GM18508 (cell line): ENCODE measurements around the gene PRR7.

Source experiments
- ATAC-seq: cut with Tn5 transposase; IDR thresholded peaks from one replicate; pipeline ENCODE4 v1.9.1; 2021; ENCODE audit warnings: moderate number of reproducible peaks; ENCODE audit not compliant: insufficient read depth, unreplicated experiment

Gene PRR7

GRCh38 chr5:177421062-177421798, 25.4 kb upstream of the PRR7 start:
- no peak for ATAC-seq

GRCh38 chr5:177423671-177424070, 22.9 kb upstream of the PRR7 start:
- ATAC-seq, result no peak

DNA sequence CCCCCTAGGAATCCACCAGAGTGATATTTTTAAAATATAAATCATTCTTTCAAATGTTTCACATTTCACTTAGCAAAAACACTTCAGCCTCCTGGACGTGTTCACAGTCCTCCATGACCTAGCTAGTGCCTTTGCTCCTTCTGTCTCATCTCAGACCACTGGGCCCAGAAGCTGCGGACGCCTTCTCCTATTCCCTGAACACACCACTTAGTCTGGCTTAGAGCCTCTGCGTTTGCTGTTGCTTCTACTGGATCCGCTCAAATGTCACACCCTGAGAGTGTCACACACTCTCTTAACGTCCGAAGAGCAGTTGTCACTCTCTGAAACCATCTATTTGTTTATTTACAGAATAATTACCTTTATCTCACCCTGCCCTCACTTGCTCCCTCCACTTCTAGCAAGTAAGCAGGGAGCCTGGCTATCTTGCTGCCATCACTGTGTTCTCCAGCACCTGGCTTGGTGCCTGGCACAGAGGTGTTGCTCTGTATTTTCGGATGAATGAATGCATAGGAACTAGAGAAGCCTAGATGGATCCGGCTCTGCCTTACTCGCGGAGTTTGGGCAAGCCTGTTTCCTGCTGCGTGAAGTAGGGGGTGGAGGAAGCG, 21.3 kb upstream of the PRR7 start:
- no peak for ATAC-seq

DNA sequence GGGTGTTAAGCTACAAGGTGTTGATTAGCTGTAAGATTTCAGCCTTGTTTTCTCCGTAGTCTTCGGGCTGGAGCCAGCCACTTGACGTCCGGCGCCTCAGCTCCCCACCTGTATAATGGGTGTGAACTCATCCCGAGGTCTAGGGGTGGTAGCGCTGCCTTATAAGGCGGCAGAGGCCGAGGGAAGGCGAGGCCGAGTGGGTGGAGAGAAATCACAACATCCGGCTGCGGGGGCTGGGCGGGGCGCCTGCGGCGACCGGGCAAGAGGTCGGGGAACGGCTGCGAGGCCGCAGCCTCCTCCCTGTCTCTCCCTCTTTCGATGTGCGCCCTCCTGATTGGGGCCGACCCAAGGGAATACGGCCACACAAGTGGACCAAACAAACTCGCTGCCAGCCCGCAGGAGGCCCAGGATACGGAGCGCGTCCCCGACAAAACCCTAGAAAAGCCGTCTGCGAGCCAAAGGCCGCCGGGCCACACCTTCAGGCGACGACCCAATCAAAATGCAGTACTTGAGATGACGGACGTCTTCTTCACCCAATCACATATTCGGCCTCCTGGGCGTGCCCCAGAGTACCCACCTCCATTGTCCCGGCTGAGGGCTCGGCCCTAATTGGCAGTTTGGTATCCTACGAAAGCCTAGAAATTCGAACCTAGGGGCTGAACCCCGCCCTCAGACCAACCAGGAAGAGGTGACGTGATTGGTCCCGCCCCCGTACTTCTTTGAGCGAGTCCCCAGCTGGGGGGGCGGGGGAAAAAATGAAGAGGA, 20.6 kb upstream of the PRR7 start:
- peak; percentile 74 for ATAC-seq

DNA sequence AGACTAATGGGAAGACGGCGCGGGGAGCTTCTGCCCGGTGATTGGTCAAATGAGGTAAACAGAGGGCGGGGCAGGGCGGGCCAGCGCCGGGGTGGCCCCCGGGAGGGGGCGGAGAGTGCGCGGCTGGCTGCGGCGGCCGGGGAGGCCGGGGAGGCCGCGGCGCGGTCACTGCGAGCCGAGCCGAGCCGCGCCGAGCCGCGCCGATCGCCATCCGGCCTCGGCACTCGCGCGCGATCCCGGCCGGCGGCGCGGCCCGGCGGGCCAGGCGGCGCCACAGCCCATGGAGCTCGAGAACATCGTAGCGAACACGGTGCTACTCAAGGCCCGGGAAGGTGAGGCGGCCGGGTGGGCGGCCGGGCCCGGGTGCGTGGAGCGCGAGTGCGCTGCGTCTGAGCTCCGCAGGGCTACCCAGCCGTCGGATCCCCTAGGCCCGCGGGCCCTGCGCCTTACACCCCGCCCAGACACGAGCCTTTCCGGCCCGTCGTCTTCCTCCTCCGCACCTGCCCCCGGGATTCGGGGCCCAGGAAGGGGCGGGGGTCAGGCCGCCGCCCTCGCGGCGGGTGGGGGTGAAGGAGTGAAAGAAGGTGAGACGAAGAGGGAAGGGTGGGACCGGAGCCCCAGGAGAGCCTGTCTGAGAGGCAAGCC, 19.9 kb upstream of the PRR7 start, which contains the start of gene GRK6:
Gene GRK6 (plus strand): TSS at position 111 of the 645 bp plus-strand sequence. CDS start 170 bp downstream, at position 281.
- ATAC-seq, result no peak

DNA sequence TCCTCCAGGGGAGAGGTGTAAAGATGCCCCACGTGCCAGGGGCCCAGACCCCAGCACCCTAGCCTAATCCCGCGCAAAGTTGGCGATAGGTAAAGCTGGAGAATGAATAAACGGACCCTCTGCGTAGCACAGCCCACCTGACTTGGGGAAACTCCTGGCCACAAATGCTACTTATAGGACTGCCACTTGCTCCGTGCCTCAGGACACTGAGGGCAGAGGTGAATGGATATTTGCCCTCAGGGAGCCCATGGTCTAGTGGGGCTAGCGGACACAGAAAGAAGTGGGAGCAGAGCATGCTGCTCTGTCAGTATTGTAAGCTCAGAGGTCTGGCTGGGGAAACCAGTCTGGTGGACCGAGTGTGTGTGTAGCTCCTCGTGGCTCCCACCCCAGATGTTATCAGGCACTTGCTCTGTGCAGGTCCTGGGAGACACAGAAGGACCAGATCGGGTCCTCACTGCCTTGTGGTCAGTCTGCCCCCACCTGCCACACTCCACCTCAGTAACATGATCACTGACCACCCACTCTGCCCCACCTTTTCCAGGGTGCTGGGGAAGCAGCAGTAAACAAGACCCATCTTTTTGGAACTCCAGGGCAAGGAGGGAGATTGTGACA, 19.3 kb upstream of the PRR7 start:
- ATAC-seq, result no peak

DNA sequence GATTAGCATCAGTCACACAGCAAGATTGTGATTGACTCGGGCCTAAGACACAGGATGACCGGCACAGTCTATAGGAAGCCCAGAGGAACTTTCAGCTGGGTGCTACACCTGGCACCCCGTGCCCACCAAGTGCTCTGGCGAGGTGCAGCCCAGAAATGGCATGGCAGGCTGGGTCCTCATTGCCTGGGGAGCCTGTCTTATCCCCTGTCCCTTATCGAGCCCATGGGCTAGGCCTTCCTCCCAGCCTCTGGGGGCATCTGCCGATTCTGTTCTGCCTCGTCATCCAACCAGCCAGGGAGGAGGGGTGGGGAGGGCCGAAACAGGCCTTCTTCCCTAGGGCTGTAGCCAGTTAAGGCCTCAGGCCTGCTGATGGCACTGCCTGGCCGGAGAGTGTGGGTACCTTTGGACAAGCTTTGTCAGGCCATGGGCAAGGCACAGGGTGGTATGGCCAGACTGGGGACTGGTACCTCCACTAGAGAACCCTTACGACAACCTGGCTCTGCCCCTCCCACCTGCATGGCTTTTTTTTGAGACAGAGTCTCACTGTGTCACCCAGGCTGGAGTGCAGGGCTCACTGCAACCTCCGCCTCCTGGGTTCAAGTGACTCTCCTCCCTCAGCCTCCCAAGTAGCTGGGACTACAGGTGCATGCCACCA, 18.6 kb upstream of the PRR7 start:
- ATAC-seq, result no peak

GRCh38 chr5:177428574-177429217, 17.9 kb upstream of the PRR7 start:
- ATAC-seq, result no peak

DNA sequence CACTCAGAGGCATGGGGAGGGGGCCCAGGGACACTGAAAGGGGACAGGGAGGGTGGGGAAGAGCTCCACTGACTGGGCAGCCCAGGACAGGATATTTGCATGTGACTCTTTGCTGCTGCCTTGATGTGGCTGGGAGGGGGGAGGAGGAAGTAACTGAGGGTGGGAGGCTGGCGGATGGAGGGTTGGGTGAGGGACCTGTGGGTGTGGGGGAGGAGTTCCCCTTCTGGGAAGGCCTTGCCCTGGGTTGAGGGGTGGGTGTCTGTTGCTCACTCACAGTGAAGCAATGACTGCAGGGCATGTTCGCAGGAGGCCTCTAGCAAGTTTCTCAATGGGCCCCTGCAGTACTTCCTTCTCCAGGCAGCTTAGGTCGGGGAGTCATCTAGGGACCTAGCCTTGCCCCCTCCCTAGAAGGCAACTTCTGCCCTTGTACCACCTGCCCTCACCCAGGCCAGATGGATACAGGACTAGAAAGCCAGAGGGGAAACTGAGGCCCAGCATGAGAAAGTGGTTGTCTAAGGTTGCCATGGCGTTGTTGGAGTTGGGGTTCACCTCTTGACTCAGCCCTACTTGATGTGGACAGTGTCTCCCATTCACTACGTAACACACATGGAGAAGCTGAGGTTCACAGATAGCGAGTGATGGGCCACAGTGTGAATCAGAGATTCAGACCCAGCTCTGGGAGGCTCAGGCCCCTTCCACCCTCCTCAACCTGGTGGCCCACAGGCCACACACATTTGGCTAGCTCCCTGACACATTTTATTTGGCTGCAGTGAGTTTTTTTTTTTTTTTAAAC, 17.2 kb upstream of the PRR7 start:
- ATAC-seq, result no peak

- no peak for ATAC-seq
Observed at GRCh38 chr5:177430140-177430951, 16.3 kb upstream of the PRR7 start.

DNA sequence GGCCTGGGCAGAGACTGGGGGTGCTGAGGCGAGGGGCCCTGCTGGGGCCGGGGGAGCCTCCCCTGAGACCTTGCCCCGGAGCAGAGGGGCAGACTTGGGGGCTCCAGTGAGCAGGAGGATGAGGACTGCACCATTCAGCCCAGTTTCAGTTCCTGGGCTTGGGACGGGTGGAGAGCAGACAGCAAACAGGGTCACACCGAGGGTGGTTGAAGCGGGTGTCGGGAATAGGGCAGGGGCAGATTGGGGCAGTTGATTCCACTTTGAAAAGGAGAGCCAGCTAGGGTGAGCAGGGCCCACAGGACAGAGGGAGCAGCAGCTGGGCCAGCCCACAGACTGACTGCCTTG, 15.7 kb upstream of the PRR7 start:
- ATAC-seq, result no peak

DNA sequence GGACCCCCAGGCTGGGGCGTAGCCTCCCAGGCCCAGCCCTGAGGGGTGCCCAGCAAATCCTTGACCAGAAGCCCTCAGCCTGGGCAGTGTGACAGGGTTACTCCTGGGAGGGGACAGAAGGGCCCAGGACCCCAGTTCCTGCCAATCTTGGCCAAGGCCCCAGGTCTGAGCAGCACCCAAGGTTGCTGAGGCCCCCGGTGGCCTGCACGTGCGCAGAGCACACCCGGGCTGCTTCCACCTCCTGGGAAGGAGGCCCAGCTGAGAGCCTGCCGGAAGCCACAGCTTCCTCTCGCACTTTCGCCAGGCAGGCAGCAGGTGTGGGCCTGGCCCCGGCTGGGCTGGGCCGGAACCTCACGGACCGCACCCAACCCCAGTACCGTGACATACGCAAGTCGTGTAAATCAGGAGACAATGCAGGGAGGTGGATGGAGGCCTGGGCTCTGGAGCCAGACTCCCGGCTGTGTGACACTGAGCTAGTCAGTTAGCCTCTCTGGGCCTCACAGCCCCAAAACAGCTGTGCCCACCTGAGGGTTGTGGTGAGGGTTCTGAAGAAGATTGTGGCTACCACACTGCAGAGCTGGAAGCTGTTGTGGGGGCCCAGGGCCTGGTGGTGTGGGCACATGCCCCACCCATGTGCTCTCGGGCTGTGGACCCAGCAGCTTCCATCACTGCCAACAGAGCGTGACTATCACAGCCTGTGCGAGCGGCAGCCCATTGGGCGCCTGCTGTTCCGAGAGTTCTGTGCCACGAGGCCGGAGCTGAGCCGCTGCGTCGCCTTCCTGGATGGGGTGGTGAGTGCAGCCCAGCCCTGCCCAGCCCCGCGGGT, 15.1 kb upstream of the PRR7 start:
- ATAC-seq, result peak; percentile 28

GRCh38 chr5:177432143-177432838, 14.3 kb upstream of the PRR7 start:
- no peak for ATAC-seq

DNA sequence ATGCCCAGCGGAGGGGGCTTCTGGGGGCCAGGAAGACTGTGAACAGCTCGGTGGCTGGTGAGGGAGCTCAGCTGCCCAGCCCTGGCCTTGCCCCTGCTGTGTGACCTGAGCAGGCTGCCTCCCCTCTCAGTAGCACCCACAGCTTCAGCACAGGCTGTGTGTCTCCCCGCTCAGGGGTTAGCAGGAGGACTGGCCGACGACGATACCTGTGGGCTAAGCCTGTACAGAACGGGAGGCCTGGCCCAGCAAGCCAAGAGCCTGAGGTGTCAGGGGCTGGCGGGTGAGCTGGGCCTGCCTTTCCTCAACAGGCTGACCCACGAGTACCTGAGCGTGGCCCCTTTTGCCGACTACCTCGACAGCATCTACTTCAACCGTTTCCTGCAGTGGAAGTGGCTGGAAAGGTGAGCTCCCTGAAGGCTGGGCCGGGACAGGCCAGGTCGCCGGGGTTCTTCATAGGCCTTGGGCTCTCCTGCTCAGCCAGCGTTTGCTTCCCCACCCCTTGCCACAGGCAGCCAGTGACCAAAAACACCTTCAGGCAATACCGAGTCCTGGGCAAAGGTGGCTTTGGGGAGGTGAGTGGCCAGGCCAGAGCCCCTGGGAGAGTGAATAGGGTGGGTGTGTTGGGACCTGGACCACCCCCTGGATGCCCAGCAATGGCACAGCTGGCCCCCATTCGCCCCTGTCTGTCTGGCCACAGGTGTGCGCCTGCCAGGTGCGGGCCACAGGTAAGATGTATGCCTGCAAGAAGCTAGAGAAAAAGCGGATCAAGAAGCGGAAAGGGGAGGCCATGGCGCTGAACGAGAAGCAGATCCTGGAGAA, 13.6 kb upstream of the PRR7 start:
- no peak for ATAC-seq

DNA sequence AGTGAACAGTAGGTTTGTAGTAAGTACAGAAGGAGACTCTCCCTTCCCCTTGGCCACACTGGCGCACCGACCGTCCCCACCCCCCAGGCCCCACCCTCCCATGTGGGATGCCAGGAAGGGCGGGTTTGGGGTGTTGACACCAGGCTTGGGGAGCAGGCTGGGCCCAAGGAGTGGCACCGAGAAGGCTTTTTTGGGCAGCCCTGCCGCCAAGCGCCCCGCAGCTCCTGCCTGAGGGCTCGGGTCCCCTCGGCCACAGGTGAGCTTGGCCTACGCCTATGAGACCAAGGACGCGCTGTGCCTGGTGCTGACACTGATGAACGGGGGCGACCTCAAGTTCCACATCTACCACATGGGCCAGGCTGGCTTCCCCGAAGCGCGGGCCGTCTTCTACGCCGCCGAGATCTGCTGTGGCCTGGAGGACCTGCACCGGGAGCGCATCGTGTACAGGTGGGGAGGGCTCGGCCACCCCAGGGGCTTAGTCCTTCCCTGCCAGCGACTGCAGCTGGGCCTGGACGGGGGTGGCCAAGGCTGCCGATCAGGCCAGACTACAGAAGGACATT, 12.9 kb upstream of the PRR7 start:
- ATAC-seq, result no peak
